HL-60 (cell line): ENCODE results near the gene TMEM79.

ENCODE experiments used
- CTCF ChIP-seq: IDR thresholded peaks from one replicate; pipeline ENCODE4 v1.5.1; 2011; ENCODE audit warnings: low read length, control low read depth, inconsistent platforms; ENCODE audit not compliant: insufficient read depth
- POLR2AphosphoS5 ChIP-seq: IDR thresholded peaks from 2 replicates; pipeline ENCODE4 v1.6.1; 2012; ENCODE audit warnings: low read depth

GRCh38 chr1:156337052-156337887 lies 53.1 kb downstream of the TMEM79 start:
- no peak for TF ChIP-seq CTCF
- TF ChIP-seq POLR2AphosphoS5, result no peak
